Activated CD4-positive, alpha-beta T cell treated with anti-CD3 and anti-CD28 coated beads, Interleukin-2, amount 50 U/mL, for 1 hour (primary cell): ENCODE data around the gene KIF4A.

Experiments
- DNase-seq: peaks from one replicate; pipeline ENCODE4 v3.0.0-alpha.2; 2020

The KIF4A gene

GRCh38 chrX:70410921-70411320 is 121.0 kb downstream of the KIF4A start:
- no peak for DNase-seq

GRCh38 chrX:70411475-70411874 is 121.6 kb downstream of the KIF4A start:
- no peak for DNase-seq

GRCh38 chrX:70421618-70422017 is 131.7 kb downstream of the KIF4A start:
- DNase-seq, result no peak

GRCh38 chrX:70422851-70423341 is 133.0 kb downstream of the KIF4A start, which contains the start of gene GDPD2:
Gene GDPD2 (plus strand): TSS chrX:70423314. CDS start chrX:70424985, 1,671 bp downstream.
- no peak for DNase-seq

GRCh38 chrX:70423936-70424675 is 134.2 kb downstream of the KIF4A start:
- no peak for DNase-seq

- DNase-seq, result no peak
Observed at GRCh38 chrX:70424801-70425200, 134.9 kb downstream of the KIF4A start.

GRCh38 chrX:70426286-70427278 is 136.7 kb downstream of the KIF4A start:
- DNase-seq, result no peak

- no peak for DNase-seq
Observed at GRCh38 chrX:70427365-70427764, 137.5 kb downstream of the KIF4A start.

- DNase-seq, result no peak
Observed at GRCh38 chrX:70429759-70430158, 139.9 kb downstream of the KIF4A start.

GRCh38 chrX:70432936-70433847 is 143.3 kb downstream of the KIF4A start:
- DNase-seq, result no peak

- DNase-seq, result peak; percentile 72
Observed at GRCh38 chrX:70433848-70434351, 144.0 kb downstream of the KIF4A start.

- DNase-seq, result peak; percentile 39
Observed at GRCh38 chrX:70434352-70434866, 144.5 kb downstream of the KIF4A start.

GRCh38 chrX:70434914-70435586 is 145.1 kb downstream of the KIF4A start:
- DNase-seq, result no peak

- no peak for DNase-seq
Observed at GRCh38 chrX:70436343-70436742, 146.4 kb downstream of the KIF4A start.

- no peak for DNase-seq
Observed at GRCh38 chrX:70437011-70437410, 147.1 kb downstream of the KIF4A start.

- no peak for DNase-seq
Observed at GRCh38 chrX:70437921-70438665, 148.2 kb downstream of the KIF4A start.

GRCh38 chrX:70439016-70439415 is 149.1 kb downstream of the KIF4A start:
- DNase-seq, result no peak

GRCh38 chrX:70442224-70442623 is 152.3 kb downstream of the KIF4A start:
- DNase-seq, result no peak

GRCh38 chrX:70444326-70444945 is 154.5 kb downstream of the KIF4A start, which contains the start of gene DLG3:
Gene DLG3 (plus strand): TSS chrX:70444835. CDS start chrX:70445202, 367 bp downstream.
- no peak for DNase-seq
